ENCODE results near the gene RSPO1.

RSPO1 gene

GRCh38 chr1:37656026-37656425 is 21.3 kb upstream of the RSPO1 start:
- no peak for DNase-seq

- no peak for DNase-seq
These were observed 20.6 kb upstream of the RSPO1 start for GRCh38 chr1:37655274-37655673.

GRCh38 chr1:37653906-37654305 is 19.2 kb upstream of the RSPO1 start:
- no peak for DNase-seq

GRCh38 chr1:37652976-37653375 is 18.3 kb upstream of the RSPO1 start:
- DNase-seq = no peak

GRCh38 chr1:37651803-37652202 is 17.1 kb upstream of the RSPO1 start:
- no peak for DNase-seq

- DNase-seq = no peak
These were observed 16.0 kb upstream of the RSPO1 start for GRCh38 chr1:37650721-37651120.

GRCh38 chr1:37650173-37650572 is 15.5 kb upstream of the RSPO1 start:
- DNase-seq = no peak

- no peak for DNase-seq
These were observed 12.6 kb upstream of the RSPO1 start for GRCh38 chr1:37647281-37647680.

GRCh38 chr1:37641059-37641458 is 6.4 kb upstream of the RSPO1 start:
- no peak for DNase-seq

GRCh38 chr1:37636435-37636834 is 1.7 kb upstream of the RSPO1 start:
- DNase-seq = no peak

GRCh38 chr1:37634992-37635902 is 555 bp upstream of the RSPO1 start:
- no peak for DNase-seq

GRCh38 chr1:37633938-37634243 is 801 bp downstream of the RSPO1 start:
- no peak for DNase-seq

GRCh38 chr1:37633040-37633937 is 1.4 kb downstream of the RSPO1 start:
- DNase-seq = no peak

- no peak for DNase-seq
These were observed 3.7 kb downstream of the RSPO1 start for GRCh38 chr1:37631036-37631435.

- DNase-seq = no peak
These were observed 4.2 kb downstream of the RSPO1 start for GRCh38 chr1:37630426-37631028.

- no peak for DNase-seq
These were observed 4.8 kb downstream of the RSPO1 start for GRCh38 chr1:37629726-37630425.

- DNase-seq = no peak
These were observed 5.7 kb downstream of the RSPO1 start for GRCh38 chr1:37629008-37629407.

- DNase-seq = no peak
These were observed 6.6 kb downstream of the RSPO1 start for GRCh38 chr1:37628026-37628556.

GRCh38 chr1:37622131-37622530 is 12.6 kb downstream of the RSPO1 start:
- no peak for DNase-seq

- DNase-seq = no peak
These were observed 13.3 kb downstream of the RSPO1 start for GRCh38 chr1:37621326-37621870.

- DNase-seq = no peak
These were observed 14.0 kb downstream of the RSPO1 start for GRCh38 chr1:37620707-37621106.

- no peak for DNase-seq
These were observed 18.4 kb downstream of the RSPO1 start for GRCh38 chr1:37616330-37616729.

Measured in CD4-positive, alpha-beta T cell treated with Interleukin-15 for 1 hour (primary cell).